Natural killer cell (primary cell): ENCODE data around the gene SEPTIN8. TPM values are rescaled to one million over a fixed set of nuclear protein-coding genes. Genes with fewer than 3 reads are reported as not detected.
A peak's percentile ranks its signal among the peaks of the same experiment; 100 is the strongest.

ENCODE experiments used
- ATAC-seq, 3 donors: fragments of 150-1000 bp in 2 of 3; fragments of 200-7000 bp in 1 of 3; cut with Tn5 transposase; 1 replicate in 1 of 3; 2 replicates in 2 of 3; pipeline ENCODE4 v1.10.0; 2021; ENCODE audit warnings: mild to moderate bottlenecking in 2 of 3, moderate library complexity in 2 of 3
- DNase-seq, 2 donors: peaks; one replicate each; pipeline versions ENCODE4 v3.0.0 to v3.0.0-alpha.2; 2013 to 2021; ENCODE audit warnings: mixed read lengths in 1 of 2
- H3K27ac ChIP-seq: one replicate; pipeline ENCODE4 v1.5.1; 2013; ENCODE audit warnings: mild to moderate bottlenecking, low read length
- H3K27me3 ChIP-seq: one replicate; pipeline ENCODE4 v1.6.1; 2013; ENCODE audit warnings: low read length; ENCODE audit not compliant: control insufficient read depth, insufficient read depth
- H3K36me3 ChIP-seq: one replicate; pipeline ENCODE4 v1.6.1; 2013; ENCODE audit warnings: low read length; ENCODE audit not compliant: control insufficient read depth, insufficient read depth
- H3K4me1 ChIP-seq: one replicate; pipeline ENCODE4 v1.6.1; 2013; ENCODE audit warnings: low read length; ENCODE audit not compliant: control insufficient read depth, insufficient read depth
- H3K4me3 ChIP-seq: one replicate; pipeline ENCODE4 v1.5.1; 2013; ENCODE audit warnings: low read length
- H3K9me3 ChIP-seq: one replicate; pipeline ENCODE4 v1.6.1; 2013; ENCODE audit warnings: low read length; ENCODE audit not compliant: control insufficient read depth, insufficient read depth
- H3K27ac Mint-ChIP-seq, 2 donors: one replicate each; pipeline ENCODE4 v1.8.0; 2022; ENCODE audit warnings: mild to moderate bottlenecking in 2 of 2, mixed read lengths in 2 of 2, moderate library complexity in 1 of 2
- H3K27me3 Mint-ChIP-seq, 2 donors: one replicate each; pipeline ENCODE4 v1.8.0; 2022; ENCODE audit warnings: low read depth in 2 of 2, mixed read lengths in 2 of 2
- H3K36me3 Mint-ChIP-seq: one replicate; pipeline ENCODE4 v1.8.0; 2022; ENCODE audit warnings: mixed read lengths
- H3K4me1 Mint-ChIP-seq, 2 donors: one replicate each; pipeline ENCODE4 v1.8.0; 2022; ENCODE audit warnings: mixed read lengths in 2 of 2
- H3K4me3 Mint-ChIP-seq: one replicate; pipeline ENCODE4 v1.8.0; 2022; ENCODE audit warnings: mild to moderate bottlenecking, moderate library complexity, mixed read lengths
- H3K9me3 Mint-ChIP-seq, 2 donors: one replicate each; pipeline ENCODE4 v1.8.0; 2022; ENCODE audit warnings: mixed read lengths in 2 of 2
- WGBS: methylation state at CpG from one replicate; pipeline ENCODE4 v1.1.7; 2013; ENCODE audit warnings: missing lambda C conversion rate; ENCODE audit not compliant: insufficient coverage; 5-methylcytosine and 5-hydroxymethylcytosine counted together
- intact Hi-C: fragments of 100-400 bp; cut with micrococcal nuclease; formaldehyde crosslinking; loops from one replicate; pipeline ENCODE4 v1.14.2; 2022
- total RNA-seq, 4 donors: library from RNA; stranded (reverse); fragments of 120-200 nt in 1 of 4; gene quantifications; one replicate each; pipeline versions ENCODE4 v1.2.3 to v1.2.4, GENCODE V29; 2013 to 2022
- TF ChIP-seq, protein P1 (sequence below): fragments of 200-600 bp; IDR thresholded peaks from one replicate; pipeline ENCODE4 v1.8.0; 2022; ENCODE audit warnings: antibody characterized with exemption

SEPTIN8 gene
- total RNA-seq, 3 donors from 2014 or later (not counting 1 experiment from before 2014, with no cell fraction given), result 5.2 to 17.0 (median 9.4) TPM

DNA sequence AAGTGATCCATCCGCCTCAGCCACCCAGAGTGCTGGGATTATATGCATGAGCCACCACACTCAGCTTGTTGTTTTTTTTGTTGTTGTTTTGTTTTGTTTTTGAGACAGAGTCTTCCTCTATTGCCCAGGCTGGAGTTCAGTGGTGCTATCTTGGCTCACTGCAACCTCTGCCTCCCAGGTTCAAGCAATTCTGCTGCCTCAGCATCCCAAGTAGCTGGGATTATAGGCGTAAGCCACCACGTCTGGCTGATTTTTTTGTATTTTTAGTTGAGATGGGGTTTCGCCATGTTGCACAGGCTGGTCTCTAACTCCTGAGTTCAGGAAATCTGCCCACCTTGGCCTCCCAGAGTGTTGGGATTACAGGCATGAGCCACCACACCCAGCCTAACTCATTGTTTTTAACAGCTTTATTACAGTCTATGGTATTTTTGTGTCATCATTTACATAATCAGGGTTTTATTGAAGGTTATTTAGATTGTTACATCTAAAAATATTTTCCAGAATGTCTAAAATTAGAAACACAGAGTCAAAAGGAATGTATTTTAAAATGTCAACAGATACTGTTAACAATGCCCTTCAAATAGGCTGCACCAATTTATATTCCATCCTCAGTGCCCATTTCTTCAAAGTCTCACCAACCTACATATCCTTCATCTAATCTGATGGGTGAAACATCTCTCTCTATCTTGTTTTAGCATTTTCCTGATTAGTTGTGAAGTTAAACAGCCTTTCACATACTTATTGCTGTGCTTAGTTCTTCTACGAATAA lies 58.3 kb downstream of the SEPTIN8 start:
- intact Hi-C loops, result no loop called here
- 99% methylated on average over 4 of the region's 5 CpGs for WGBS
- peaks cover 8% of the 10 kb centered on the region for H3K36me3 ChIP-seq

DNA sequence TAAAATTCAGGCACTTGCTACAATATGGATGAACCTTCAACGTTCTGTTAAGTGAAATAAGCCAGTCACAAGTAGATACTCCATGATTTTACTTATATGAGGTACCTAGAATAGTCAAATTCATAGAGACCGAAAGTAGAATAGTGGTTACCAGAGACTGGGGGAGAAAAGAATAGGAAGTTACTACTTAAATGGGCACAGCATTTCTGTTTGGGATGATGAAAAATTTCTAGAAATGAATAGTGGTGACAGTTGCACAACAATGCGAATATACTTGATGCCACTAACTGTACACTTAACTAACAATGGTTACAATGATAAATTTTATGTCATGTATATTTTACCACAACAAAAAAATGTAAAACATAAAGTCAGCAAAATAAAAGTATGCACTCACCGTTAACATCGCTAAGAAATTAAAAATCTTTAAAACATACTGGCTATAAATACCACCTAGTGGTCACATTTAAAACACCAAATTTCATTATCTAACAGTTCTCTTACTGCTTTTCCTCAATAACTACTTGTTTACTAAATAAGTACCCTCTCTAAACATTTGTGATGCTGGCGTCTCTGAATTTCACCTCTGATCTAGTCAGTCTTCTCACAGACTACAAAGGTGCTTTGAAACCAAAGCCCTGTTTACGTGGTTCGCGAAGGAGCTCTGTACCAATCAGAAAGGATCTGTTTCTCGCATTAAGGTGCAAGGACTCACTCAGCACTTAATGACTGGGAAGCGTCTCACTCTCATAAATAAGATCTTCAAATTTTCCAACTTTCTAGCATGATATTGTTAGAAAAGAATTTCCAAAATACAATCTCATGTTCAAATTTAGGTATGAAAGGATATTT lies 62.4 kb downstream of the SEPTIN8 start:
- ATAC-seq (no peak), DNase-seq (peak in 1 of 2 donors; percentile 40)
- Mint-ChIP-seq H3K36me3 (no peaks in the 10 kb centered on the region), H3K4me1 (no peaks in the 10 kb centered on the region), H3K27ac (no peak overlapping the region), H3K4me3 (no peak overlapping the region), H3K27me3 (no peaks in the 10 kb centered on the region), H3K9me3 (no peaks in the 10 kb centered on the region)
- intact Hi-C loops, result loop anchor here (2.0 kb wide), 1 partner anchor 330 kb away; no protein-coding TSS in a partner anchor
- Histone ChIP-seq H3K4me3 (no peak overlapping the region), H3K9me3 (no peaks in the 10 kb centered on the region), H3K4me1 (no peaks in the 10 kb centered on the region), H3K27me3 (no peaks in the 10 kb centered on the region), H3K27ac (no peak overlapping the region), H3K36me3 (peaks cover 2% of the 10 kb centered on the region)
- TF ChIP-seq, protein P1, sequence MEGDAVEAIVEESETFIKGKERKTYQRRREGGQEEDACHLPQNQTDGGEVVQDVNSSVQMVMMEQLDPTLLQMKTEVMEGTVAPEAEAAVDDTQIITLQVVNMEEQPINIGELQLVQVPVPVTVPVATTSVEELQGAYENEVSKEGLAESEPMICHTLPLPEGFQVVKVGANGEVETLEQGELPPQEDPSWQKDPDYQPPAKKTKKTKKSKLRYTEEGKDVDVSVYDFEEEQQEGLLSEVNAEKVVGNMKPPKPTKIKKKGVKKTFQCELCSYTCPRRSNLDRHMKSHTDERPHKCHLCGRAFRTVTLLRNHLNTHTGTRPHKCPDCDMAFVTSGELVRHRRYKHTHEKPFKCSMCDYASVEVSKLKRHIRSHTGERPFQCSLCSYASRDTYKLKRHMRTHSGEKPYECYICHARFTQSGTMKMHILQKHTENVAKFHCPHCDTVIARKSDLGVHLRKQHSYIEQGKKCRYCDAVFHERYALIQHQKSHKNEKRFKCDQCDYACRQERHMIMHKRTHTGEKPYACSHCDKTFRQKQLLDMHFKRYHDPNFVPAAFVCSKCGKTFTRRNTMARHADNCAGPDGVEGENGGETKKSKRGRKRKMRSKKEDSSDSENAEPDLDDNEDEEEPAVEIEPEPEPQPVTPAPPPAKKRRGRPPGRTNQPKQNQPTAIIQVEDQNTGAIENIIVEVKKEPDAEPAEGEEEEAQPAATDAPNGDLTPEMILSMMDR, result peak; percentile 43
- 60% methylated on average over 10 of the region's 11 CpGs for WGBS

More for the DNA sequence above, 58.3 kb downstream of the SEPTIN8 start:
- Mint-ChIP-seq H3K4me1 (no peaks in the 10 kb centered on the region), H3K27me3 (no peaks in the 10 kb centered on the region), H3K27ac (no peak overlapping the region), H3K9me3 (no peaks in the 10 kb centered on the region), H3K36me3 (peaks cover 11% of the 10 kb centered on the region), H3K4me3 (no peak overlapping the region)
- Histone ChIP-seq H3K9me3 (no peaks in the 10 kb centered on the region), H3K4me1 (no peaks in the 10 kb centered on the region), H3K4me3 (no peak overlapping the region), H3K27ac (no peak overlapping the region), H3K27me3 (no peaks in the 10 kb centered on the region)
- ATAC-seq (no peak), DNase-seq (no peak)
- TF ChIP-seq, protein P1, result no peak

DNA sequence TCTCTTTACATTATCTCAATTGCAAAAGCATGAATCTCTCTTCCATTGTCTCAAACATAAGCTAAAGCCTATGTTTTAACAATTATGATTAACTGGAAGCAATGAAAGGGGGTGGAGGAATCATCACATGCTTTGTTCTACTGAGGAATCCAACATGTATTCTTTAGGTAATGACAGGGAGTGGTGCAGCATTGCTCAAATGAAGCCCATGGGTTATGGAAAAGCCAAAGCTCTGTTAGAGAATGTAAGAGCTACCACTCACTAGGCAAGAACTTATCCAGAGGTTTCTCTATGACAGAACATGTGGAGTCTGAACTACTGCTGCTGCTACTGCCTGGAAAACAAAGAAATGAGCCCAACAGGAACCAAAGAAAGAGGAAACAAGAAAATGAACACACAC lies 68.4 kb downstream of the SEPTIN8 start:
- Histone ChIP-seq H3K9me3 (no peaks in the 10 kb centered on the region), H3K27ac (no peak overlapping the region), H3K27me3 (no peaks in the 10 kb centered on the region), H3K36me3 (peaks cover 5% of the 10 kb centered on the region), H3K4me3 (no peak overlapping the region), H3K4me1 (no peaks in the 10 kb centered on the region)
- Mint-ChIP-seq H3K27ac (no peak overlapping the region), H3K4me3 (no peak overlapping the region), H3K9me3 (no peaks in the 10 kb centered on the region), H3K36me3 (peaks cover 1% of the 10 kb centered on the region), H3K4me1 (no peaks in the 10 kb centered on the region), H3K27me3 (no peaks in the 10 kb centered on the region)
- TF ChIP-seq, protein P1, result no peak
- DNase-seq, result no peak
- ATAC-seq, result no peak
- intact Hi-C loops, result no loop called here
